LoVo (cell line): ENCODE data around the gene ENDOU.
A peak's percentile ranks its signal among the peaks of the same experiment; 100 is the strongest.

Source experiments
- DNase-seq: peaks from one replicate; pipeline ENCODE4 v3.0.0-alpha.2; 2016; ENCODE audit warnings: low spot score

The ENDOU gene

GRCh38 chr12:47718531-47718930 is 6.8 kb downstream of the ENDOU start:
- no peak for DNase-seq

DNA sequence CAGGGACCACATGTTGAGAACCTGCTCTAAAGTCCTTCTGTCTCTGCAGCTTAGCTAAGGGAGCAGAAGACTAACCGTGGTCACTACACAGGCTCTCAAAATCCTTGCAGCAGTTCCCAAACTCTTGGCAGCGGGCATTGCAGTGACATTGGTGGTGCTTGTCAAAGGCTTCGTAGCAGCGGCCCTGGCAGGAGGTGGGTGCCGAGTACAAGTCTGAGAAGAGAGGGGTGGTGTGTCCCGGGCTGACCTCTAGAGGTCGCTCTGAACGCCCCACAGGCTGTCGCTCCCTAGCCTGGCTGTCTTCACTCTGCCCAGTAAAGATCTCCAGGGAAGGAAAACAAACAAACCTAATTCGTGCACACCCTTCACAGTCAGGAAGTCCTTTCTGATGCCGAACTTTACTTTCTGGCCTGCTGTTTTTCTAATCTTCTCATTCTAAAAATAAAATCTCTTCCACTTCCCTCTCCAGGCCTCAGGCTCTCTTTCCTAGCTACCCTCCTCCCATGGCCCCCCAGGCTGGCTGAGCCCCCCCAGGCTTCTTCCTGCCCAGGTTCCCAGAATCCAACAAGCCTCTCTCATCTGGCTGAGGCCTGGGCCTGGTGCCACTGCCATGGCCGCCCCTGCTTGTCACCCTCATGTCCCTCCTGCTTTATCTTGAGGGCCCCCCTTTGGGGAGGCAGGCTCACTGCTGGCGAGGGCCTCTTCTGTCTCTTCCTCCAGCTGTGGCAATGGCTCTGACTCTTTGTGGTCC is 7.7 kb downstream of the ENDOU start:
- peak; percentile 16 for DNase-seq

GRCh38 chr12:47717046-47717442 is 8.2 kb downstream of the ENDOU start:
- DNase-seq = no peak

DNA sequence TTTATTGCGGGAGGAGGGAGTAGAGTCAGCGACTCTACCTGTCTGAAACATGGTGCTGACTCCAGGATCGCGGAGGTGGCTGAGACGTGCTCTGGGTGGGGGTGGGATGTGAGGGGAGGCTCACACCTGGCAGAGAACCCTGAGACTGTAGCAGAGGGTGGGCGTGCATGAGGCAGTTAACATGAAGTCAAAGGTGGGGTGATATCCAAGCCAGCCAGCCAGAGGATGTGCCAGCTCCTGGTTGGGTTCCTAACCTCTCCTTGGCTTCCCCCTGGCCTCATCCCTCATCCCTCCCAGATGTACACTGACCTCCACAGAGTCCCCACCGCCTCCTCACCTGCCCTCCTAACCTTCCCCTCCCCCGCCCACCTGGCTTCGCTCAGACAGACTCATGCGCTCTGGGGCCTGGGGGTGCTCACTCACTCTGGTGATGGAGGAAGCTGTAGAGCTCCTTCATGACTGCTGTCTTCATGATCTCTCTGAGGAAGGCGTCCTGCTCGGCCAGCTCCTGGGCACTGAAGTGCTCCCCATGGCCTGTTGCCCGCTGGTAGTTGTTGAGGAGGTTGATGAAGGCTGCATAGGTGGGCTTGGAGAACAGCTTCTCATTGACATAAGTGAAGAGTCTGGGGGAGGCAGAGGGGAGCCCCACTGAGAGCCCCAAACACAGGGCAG is 9.3 kb downstream of the ENDOU start:
- no peak for DNase-seq

DNA sequence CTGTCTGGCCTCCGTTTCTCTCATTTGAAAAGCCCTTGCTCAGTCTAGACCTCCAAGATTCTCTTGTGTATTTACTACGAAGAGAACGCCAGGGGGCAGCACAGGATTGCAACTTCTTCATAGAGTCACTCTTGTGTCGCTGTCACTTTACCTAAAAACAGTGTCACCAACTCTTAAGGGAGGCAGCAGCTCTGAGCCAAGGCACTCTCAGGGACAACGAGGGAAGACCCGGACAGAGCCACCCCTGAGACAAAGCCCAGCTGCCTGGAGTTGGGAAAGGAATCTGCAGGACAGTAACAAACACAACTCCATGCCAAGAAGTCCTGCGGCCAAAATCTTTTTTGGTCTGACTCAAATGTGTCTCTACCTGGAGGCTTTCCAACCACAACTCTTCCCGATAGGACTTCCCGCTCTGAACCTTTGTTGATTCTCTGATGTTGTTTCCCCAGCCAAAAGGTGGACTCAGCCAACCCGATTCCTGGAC is 9.9 kb downstream of the ENDOU start:
- peak; percentile 91 for DNase-seq

DNA sequence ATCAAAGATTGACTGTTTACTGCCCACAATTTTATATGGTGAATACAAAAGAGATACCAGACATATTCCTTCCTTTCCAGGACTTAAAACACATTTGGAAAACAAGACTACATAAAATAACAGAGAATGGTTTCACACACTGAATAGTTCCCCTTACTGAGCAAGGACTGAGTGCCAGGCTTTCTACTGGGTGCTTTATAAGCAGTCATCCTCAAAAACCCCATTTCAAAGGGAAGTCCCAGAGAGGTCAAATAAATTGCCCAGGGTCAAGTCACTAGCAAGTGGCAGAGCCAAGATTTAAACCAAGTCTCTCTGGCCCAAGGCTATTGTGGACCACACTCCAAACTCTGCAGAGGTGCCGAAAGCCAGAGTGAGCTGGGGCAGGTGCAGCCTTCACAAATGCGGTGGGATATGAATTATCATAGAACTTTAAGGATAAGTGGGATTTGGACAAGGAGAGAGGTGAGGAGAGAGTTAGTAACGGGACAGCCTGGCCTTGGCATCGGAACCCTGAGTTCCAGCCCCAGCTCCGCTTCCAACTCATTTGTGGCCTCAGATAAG is 10.4 kb downstream of the ENDOU start:
- DNase-seq = no peak

GRCh38 chr12:47712171-47712570 is 13.1 kb downstream of the ENDOU start:
- DNase-seq = no peak

DNA sequence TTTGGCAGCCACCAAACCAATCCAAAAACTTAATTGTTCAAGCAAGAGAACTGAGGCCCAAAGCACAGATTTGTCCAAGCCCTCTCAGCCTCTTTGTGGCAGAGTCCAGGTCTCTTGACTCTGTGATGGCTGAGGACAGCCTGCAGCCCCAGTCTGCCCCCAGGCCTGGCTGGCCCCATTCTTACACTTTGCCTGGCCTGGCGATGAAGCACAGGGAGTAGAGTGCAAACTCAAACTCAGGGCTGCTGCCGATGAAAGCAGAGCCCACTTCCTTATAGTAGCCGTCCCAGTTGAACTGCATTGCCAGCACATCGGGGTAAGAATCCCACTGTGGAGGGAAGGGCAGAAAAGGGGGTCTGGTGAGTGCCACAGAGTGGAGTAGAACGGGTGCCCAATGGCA is 13.8 kb downstream of the ENDOU start:
- DNase-seq = no peak

GRCh38 chr12:47710278-47710677 is 15.0 kb downstream of the ENDOU start:
- DNase-seq = no peak

- DNase-seq = no peak
These were observed 15.6 kb downstream of the ENDOU start for GRCh38 chr12:47709671-47710070.

DNA sequence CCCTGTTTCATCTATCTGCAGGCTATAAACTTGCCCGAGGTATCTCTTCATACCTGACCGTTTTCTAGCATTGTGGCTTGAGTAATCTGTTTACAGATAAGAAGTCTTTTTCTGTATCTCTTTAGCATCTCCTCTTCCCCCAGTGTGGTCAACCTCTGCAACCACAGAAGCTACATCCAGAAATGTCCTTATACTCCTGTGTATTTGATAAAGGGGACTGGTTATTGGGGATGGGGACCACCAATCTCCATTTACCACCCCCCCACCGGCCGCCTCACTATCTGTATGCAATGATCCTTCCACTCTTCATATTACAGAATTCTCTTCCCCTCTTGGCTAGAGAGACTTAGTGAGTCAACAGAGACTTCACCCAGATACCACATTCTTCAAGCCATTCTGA is 16.1 kb downstream of the ENDOU start:
- DNase-seq = no peak

- DNase-seq = no peak
These were observed 17.3 kb downstream of the ENDOU start for GRCh38 chr12:47707905-47708543.

DNA sequence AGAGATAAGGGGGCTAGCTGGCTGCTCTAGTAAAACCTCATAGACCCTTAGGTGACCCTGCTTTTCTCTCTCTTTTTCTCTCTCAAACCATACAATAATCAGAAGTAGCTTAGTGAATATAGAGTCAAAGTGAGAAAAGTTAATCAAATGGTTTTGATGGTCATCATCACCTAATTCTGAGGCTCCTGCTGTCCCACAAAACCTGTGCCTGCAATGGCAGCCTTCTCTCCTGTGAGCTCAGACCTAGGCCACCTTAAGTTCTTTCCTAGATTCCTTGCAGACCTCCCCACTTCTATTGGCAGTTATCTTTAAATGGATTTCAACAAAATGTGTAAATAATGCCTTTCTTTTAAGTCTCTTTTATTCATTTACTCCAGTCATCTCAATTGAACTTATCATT is 17.9 kb downstream of the ENDOU start:
- DNase-seq = no peak

DNA sequence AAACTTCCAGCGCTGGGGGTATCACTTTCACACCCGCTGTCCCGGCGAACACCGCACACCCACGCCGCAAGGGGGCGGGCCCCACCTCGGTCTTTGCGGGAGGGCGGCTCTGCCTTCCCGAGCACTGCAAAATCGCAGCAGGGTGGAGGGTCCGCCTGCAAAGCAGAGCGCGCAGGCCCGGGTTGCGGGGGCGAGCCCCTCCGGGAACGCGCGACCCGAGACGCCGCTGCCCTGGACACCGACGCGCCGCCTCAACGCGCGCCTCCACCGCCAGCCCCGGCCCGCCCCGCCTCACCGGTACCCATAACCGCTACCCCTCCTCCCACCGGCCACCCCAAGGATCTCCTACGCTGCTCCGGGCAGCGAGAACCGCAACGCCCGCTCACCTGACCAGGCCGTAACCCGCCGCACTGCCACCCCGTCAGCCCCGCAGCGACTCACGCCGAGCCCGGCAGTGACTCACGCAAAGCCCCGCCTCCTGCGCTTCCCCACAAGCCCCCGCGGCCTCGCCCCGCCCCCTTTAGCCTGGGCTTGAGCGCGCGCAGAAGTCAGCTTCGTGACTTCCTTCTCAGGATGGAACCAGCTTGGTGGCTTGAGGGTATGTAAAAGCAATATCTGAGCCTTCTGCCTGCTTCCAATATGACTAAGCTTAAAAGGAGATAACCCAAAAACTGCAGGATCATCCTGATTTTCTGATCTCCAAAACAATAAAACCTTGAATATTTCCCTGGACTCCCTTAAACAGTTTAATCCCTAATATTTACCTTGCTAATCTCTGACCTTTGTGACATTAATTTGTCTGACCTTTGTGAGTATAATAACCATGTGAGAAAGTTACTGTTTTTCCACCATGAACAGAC is 19.5 kb downstream of the ENDOU start, which contains the start of gene RPAP3:
Gene RPAP3 (minus strand): TSS at position 465 of the 860 bp plus-strand sequence. CDS start 3,190 bp downstream, outside the sequence.
- peak; percentile 98 for DNase-seq

DNA sequence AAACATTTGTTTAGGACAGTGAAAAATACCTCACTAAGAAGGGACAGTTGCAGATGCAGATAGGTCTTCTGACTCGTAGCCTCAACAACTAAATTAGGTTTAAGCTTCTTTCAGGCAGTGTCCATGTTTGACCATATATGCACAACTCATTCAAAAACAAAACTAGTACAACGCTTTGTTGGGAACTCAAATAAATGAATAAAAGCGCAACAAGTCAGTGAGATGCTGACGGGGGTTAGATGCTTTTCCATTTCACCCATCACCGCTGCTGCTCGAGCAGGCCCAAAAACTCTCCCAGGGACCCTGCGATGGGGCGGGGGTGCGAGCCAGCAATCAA is 20.1 kb downstream of the ENDOU start:
- DNase-seq = no peak

- no peak for DNase-seq
These were observed 20.6 kb downstream of the ENDOU start for GRCh38 chr12:47704719-47705118.

DNA sequence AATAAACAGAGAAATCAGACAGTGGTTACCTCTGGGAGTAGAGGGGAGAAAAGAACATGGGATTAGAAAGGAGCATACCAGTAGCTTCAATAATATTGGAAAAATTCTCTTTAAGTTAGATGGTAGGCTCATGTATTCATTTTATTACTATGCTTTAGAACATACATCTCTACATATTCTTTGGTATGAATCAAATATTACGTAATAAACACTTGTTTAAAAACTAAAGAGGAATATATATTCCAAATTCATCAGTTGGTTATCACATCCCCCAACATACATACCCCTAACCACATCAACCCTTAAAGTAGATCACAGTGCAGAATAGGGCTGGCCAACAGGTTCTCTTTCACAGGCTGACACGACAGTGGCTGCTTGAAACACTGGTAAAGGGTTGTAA is 25.0 kb downstream of the ENDOU start:
- no peak for DNase-seq

GRCh38 chr12:47698631-47699030 is 26.7 kb downstream of the ENDOU start:
- no peak for DNase-seq

GRCh38 chr12:47698055-47698454 is 27.2 kb downstream of the ENDOU start:
- no peak for DNase-seq

GRCh38 chr12:47689215-47689614 is 36.1 kb downstream of the ENDOU start:
- no peak for DNase-seq

DNA sequence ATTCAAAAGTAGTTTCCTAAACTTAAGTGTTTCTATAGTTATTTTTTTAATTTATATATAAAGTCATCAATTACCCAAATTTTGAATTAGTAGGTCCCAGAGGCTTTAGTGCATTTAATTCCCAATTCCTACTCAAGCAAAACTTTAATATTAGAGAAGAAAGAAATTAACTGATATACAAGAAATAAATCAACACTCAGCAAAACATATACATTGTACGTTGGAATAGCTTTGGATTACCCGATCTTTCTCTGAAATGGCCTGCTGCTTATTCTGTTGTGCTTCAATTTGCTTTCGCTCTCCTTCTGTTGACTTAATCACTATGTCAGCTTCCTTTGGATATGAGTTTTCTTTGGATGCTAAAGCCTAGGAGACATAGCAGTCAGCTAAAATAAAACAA is 37.7 kb downstream of the ENDOU start:
- DNase-seq = no peak
